HG03103 (cell line): ENCODE data around the gene IQGAP3.
A peak's percentile ranks its signal among the peaks of the same experiment; 100 is the strongest.
"Not testable (repeated sequence)": the region's sequence is repeated elsewhere in the genome, so short reads cannot be mapped to it uniquely, and the experiment has no call there.

Experiments
- ATAC-seq: cut with Tn5 transposase; IDR thresholded peaks from one replicate; pipeline ENCODE4 v1.9.1; 2021; ENCODE audit warnings: low read depth; ENCODE audit not compliant: unreplicated experiment

The IQGAP3 gene

DNA sequence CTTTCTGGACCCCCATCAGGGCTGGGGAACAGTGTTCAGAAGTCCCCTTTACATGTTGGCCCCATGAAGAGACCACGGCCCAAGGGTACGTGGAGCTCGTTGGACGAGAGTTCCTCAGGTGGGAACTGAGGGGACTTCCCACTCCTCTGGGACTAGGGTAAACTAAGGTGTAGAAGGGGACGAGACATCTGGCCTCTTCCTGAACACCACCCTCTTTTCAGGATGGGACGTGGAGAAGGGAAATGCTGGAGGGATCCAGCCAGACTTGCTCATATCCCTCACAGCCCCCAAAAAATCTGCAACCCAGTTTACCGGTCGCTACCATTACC is 21.3 kb upstream of the IQGAP3 start:
- ATAC-seq, result no peak

- ATAC-seq, result no peak
Measured at GRCh38 chr1:156592910-156593660, 20.7 kb upstream of the IQGAP3 start.

DNA sequence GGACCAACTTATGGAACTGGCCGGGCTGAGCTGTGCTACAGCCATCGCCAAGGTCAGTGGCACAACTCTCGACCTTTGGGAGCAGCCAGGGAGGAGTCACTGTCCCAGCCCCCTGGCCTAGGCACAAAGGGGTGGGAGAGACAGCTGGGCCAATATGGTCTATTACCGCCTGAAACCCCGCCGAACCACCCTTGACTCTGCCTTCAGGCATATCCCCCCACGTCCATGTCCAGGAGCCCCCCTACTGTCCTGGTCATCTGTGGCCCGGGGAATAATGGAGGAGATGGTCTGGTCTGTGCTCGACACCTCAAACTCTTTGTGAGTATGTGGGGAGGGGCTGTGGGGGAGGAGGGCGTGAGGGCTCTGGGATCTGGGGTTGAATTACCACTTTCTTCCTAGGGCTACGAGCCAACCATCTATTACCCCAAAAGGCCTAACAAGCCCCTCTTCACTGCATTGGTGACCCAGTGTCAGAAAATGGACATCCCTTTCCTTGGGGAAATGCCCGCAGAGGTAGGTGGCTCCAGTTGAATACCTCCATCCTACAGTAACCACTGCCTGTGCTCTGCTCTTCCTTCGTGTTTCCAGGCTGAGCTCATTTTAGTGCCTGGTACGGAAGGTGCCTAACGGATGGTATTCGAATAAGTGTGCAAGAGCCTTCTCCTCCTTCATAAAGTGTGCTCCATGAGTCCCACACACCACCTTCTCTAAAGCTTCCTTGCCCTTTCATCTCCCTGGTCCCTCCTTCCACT is 20.0 kb upstream of the IQGAP3 start:
- ATAC-seq, result no peak

- ATAC-seq, result peak; percentile 59
Measured at GRCh38 chr1:156591432-156592157, 19.2 kb upstream of the IQGAP3 start, which contains the start of gene NAXE. TSS of gene NAXE (plus strand) at chr1:156591776. CDS start at chr1:156591805, 29 bp downstream.

DNA sequence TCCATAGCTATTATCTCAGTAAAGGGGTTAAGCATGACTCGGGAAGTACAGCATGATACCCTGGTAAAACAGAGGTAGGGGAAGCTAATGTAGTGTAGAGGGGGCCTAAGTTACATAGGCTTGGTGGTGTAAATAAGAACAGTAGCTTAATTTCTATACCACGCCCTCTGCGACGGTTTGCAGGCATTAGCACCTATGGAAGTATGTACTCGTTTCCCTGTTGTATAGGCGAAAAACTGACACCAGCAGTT is 18.7 kb upstream of the IQGAP3 start:
- no peak for ATAC-seq

DNA sequence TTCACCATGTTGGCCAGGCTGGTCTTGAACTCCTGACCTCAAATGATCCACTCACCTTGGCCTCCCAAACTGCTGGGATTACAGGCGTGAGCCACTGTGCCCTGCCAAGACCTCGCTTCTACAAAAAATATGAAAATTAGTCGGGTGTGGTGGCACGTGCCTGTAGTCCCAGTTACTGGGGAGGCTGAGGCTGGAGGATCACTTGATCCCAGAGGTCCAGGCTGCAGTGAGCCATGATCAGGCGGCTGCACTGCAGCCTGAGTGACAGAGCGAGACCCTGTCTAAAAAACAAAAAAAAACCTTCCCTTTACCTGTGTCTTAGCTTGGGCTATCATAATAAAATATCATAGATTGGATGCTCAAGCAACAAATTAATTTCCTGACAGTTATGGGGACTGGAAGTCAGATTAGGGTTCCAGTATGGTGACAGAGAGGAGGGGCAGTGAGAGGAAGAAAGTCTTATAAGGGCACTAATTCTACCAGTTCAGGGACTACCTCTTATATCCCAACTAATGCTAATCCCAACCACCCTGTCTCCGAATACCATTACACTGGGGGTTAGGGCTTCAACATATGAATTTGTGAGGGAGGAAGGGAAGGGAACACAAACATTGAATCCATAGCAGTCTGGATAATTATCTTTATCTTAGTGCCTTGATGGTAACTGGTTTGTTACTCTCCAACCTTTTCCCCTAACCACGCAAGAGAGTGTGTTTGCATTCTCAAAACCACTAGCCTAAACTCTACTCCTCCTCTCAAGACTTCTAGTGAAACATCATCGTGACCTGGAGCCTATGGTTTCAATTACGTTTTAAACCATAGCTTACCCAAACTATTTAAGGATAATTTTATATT is 18.2 kb upstream of the IQGAP3 start:
- ATAC-seq, result no peak

DNA sequence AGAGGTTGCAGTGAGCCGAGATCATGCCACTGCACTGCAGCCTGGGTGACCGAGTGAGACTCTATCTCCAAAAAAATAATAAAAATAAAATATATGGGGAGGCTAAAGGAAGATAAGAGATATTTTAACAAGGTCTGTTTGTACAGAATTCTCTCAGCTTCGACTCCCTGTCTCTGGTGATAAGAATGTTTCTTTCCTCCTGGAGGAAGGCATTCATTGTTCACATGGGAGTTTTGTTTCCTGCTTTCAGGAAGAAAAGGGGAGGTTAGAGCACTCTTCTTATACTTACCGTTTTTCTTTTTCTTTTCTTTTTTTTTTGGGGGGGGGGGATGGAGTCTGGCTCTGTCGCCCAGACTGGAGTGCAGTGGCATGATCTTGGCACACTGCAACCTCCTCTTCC is 17.2 kb upstream of the IQGAP3 start:
- no peak for ATAC-seq

- not testable (repeated sequence) for ATAC-seq
Measured at GRCh38 chr1:156587927-156588326, 15.6 kb upstream of the IQGAP3 start.

DNA sequence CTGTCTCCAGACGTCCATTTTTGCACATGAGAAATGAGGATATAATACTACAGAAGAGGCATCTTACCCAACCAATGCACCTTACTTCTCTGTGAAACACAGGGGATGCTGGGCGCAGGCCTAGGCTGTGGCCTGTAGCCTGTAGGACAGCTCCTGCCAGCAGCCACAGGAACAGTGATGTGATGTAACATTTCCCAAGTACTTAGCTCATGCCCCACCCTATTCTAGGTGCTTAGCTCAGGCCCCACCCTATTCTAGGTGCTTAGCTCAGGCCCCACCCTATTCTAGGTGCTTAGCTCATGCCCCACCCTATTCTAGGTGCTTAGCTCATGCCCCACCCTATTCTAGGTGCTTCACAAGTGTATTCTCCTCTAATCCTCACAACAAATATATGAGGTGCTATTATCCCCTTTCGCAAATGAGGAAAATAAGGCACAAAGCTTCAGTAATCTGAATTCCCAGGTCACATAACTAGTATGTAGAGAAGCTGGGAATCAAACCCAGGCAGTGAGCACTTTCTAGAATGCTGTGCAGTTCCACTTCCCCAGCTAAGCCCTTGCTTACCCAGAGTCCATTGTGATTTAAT is 14.6 kb upstream of the IQGAP3 start:
- ATAC-seq, result no peak

- no peak for ATAC-seq
Measured at GRCh38 chr1:156586323-156586722, 14.0 kb upstream of the IQGAP3 start.

GRCh38 chr1:156584813-156585212 is 12.4 kb upstream of the IQGAP3 start:
- ATAC-seq, result no peak

DNA sequence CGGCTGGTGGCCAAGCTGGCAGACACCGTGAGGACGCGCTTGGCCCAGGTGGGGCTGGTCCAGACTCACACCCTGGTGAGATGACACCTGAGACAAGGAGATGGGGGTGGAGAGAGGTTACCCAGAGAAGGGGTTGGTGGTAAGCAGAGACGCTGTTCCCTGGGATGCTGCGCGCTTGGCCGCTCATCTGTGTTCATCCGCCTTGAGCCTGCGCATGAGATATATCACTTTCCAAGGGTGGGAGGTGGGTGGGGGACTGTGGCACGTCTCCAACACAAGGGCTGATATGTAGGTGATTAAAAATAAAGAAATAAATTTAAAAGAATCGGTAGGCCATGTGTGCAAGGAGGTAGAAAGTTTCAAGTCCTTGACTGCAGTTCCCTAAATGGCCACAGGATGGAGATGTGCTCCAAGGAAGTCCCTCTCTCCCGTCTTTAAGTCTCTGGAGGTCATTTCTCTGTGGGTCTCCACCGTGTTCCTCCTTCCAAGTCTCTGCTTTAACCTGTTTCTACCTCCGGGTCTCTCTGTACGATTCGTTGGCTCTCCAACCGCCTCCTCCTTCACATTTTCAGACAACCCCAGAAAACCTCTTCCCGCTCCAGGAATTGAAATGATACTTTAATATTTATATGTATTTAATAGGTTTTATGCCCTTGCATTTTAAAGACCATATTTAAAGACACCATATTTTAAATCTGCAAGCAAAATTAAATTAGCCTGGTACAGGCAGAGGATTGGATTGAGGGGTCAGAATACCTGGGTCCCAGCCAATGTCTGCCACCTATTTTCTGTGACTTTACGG is 11.7 kb upstream of the IQGAP3 start:
- no peak for ATAC-seq

GRCh38 chr1:156582388-156583017 is 10.1 kb upstream of the IQGAP3 start:
- ATAC-seq, result no peak

GRCh38 chr1:156581661-156582387 is 9.5 kb upstream of the IQGAP3 start:
- no peak for ATAC-seq

GRCh38 chr1:156579472-156579871 is 7.1 kb upstream of the IQGAP3 start, which contains the start of gene TTC24:
TSS of gene TTC24 (plus strand) at chr1:156579723. CDS start at chr1:156581365, 1,642 bp downstream.
- no peak for ATAC-seq

- no peak for ATAC-seq
Measured at GRCh38 chr1:156578055-156578454, 5.7 kb upstream of the IQGAP3 start.

GRCh38 chr1:156577550-156577949 is 5.2 kb upstream of the IQGAP3 start:
- ATAC-seq, result no peak

GRCh38 chr1:156574039-156574633 is 1.8 kb upstream of the IQGAP3 start:
- ATAC-seq, result no peak
